ENCODE data around the gene OGFRL1.
A peak's percentile ranks its signal among the peaks of the same experiment; 100 is the strongest.

Gene OGFRL1

GRCh38 chr6:71288228-71289038 is at the start of gene OGFRL1:
Gene OGFRL1 (plus strand): TSS chr6:71288811. CDS start chr6:71288937, 126 bp downstream.
- peak; percentile 30; the same call in 1 of the 2 replicates for TF ChIP-seq TCF12 (IDR thresholded peaks at IDR 0.05; ENCODE audit: low read depth)
- TF ChIP-seq, protein P1, sequence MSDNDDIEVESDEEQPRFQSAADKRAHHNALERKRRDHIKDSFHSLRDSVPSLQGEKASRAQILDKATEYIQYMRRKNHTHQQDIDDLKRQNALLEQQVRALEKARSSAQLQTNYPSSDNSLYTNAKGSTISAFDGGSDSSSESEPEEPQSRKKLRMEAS (IDR thresholded peaks at IDR 0.05) = peak; percentile 32; the same call in 1 of the 2 replicates
- peak; percentile 70 for TF ChIP-seq ZBTB7A (IDR thresholded peaks at IDR 0.05; ENCODE audit: low read depth)
- no peak for TF ChIP-seq CREB1 (IDR thresholded peaks at IDR 0.05; ENCODE audit: low read depth)
- TF ChIP-seq, protein P2, sequence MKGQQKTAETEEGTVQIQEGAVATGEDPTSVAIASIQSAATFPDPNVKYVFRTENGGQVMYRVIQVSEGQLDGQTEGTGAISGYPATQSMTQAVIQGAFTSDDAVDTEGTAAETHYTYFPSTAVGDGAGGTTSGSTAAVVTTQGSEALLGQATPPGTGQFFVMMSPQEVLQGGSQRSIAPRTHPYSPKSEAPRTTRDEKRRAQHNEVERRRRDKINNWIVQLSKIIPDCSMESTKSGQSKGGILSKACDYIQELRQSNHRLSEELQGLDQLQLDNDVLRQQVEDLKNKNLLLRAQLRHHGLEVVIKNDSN (IDR thresholded peaks at IDR 0.05) = no peak
- TF ChIP-seq TAF1 (IDR thresholded peaks at IDR 0.05; ENCODE audit: low read depth) = peak; percentile 38; the same call in 1 of the 2 replicates
- TF ChIP-seq NFIC (IDR thresholded peaks at IDR 0.05) = 0 out of 2 replicates have a peak, but pooled peaks have one; percentile 18
- no peak for TF ChIP-seq FOXM1 (IDR thresholded peaks at IDR 0.05; ENCODE audit: borderline replicate concordance, low read depth)

- TF ChIP-seq EGR1 (IDR thresholded peaks at IDR 0.05) = no peak
- no peak for TF ChIP-seq TAF1 (IDR thresholded peaks at IDR 0.05; ENCODE audit: low read depth)
- no peak for TF ChIP-seq TCF12 (IDR thresholded peaks at IDR 0.05; ENCODE audit: low read depth)
- TF ChIP-seq CREB1 (IDR thresholded peaks at IDR 0.05; ENCODE audit: low read depth) = no peak
- TF ChIP-seq TEAD4 (IDR thresholded peaks at IDR 0.05) = no peak
- no peak for TF ChIP-seq RAD21 (IDR thresholded peaks at IDR 0.05; ENCODE audit: low read depth)
- TF ChIP-seq YY1 (IDR thresholded peaks at IDR 0.05; ENCODE audit: low read depth) = no peak
- TF ChIP-seq, protein P2 (IDR thresholded peaks at IDR 0.05) = no peak
- no peak for TF ChIP-seq FOXM1 (IDR thresholded peaks at IDR 0.05; ENCODE audit: borderline replicate concordance, low read depth)
- TF ChIP-seq, protein P1 (IDR thresholded peaks at IDR 0.05) = no peak
- TF ChIP-seq EP300 (IDR thresholded peaks at IDR 0.05; ENCODE audit: borderline replicate concordance) = no peak
- no peak for TF ChIP-seq CEBPB (IDR thresholded peaks at IDR 0.05)
- TF ChIP-seq REST (IDR thresholded peaks at IDR 0.05; ENCODE audit: low read depth) = no peak
Observed at GRCh38 chr6:71239694-71240093, 48.9 kb upstream of the OGFRL1 start.

GRCh38 chr6:71245265-71246049 is 43.2 kb upstream of the OGFRL1 start:
- TF ChIP-seq, protein P2 (IDR thresholded peaks at IDR 0.05) = no peak
- TF ChIP-seq TAF1 (IDR thresholded peaks at IDR 0.05; ENCODE audit: low read depth) (no peak), CEBPB (IDR thresholded peaks at IDR 0.05) (no peak), ZBTB7A (IDR thresholded peaks at IDR 0.05; ENCODE audit: low read depth) (no peak)

DNA sequence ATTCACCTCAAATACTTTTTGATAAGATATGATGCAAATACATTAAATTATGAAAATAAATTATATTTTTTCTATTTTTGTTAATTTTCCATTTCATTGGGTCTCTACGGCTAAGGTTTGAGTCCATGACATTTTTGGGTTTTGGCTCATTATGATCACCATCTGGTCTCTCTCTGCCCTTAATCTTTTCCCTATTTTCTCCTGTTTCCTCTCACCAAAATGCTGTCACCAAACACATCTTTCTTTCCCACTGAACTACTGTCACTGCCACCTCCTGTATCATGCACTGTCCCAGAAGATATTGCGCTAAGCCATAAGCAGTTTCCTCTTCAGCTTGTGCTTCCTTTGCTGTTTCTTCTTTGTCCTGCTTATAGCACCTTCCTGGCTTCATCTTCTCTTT is 42.0 kb upstream of the OGFRL1 start:
- no peak for TF ChIP-seq TCF12 (IDR thresholded peaks at IDR 0.05; ENCODE audit: low read depth)
- TF ChIP-seq, protein P2 (IDR thresholded peaks at IDR 0.05) = no peak
- no peak for TF ChIP-seq YY1 (IDR thresholded peaks at IDR 0.05; ENCODE audit: low read depth)
- TF ChIP-seq EP300 (IDR thresholded peaks at IDR 0.05; ENCODE audit: borderline replicate concordance) = no peak
- TF ChIP-seq TEAD4 (IDR thresholded peaks at IDR 0.05) = no peak
- no peak for TF ChIP-seq NFIC (IDR thresholded peaks at IDR 0.05)
- TF ChIP-seq, protein P1 (IDR thresholded peaks at IDR 0.05) = no peak
- TF ChIP-seq FOXM1 (IDR thresholded peaks at IDR 0.05; ENCODE audit: borderline replicate concordance, low read depth) = no peak
- no peak for TF ChIP-seq RAD21 (IDR thresholded peaks at IDR 0.05; ENCODE audit: low read depth)
- no peak for TF ChIP-seq CEBPB (IDR thresholded peaks at IDR 0.05)
- no peak for TF ChIP-seq EGR1 (IDR thresholded peaks at IDR 0.05)
- no peak for TF ChIP-seq TAF1 (IDR thresholded peaks at IDR 0.05; ENCODE audit: low read depth)
- no peak for TF ChIP-seq CREB1 (IDR thresholded peaks at IDR 0.05; ENCODE audit: low read depth)
- no peak for TF ChIP-seq REST (IDR thresholded peaks at IDR 0.05; ENCODE audit: low read depth)
- TF ChIP-seq ZBTB7A (IDR thresholded peaks at IDR 0.05; ENCODE audit: low read depth) = no peak
